HG02610 (cell line): ENCODE data around the gene NPBWR2.
"Not testable (repeated sequence)": the region's sequence is repeated elsewhere in the genome, so short reads cannot be mapped to it uniquely, and the experiment has no call there.

Source experiments
- ATAC-seq: cut with Tn5 transposase; IDR thresholded peaks from one replicate; pipeline ENCODE4 v1.9.1; 2021; ENCODE audit warnings: mild to moderate bottlenecking, moderate library complexity; ENCODE audit not compliant: unreplicated experiment

NPBWR2 gene

GRCh38 chr20:64144144-64144912 lies 37.0 kb upstream of the NPBWR2 start:
- no peak for ATAC-seq

- ATAC-seq: no peak
These were observed 35.8 kb upstream of the NPBWR2 start for GRCh38 chr20:64143018-64143801.

GRCh38 chr20:64142590-64142989 lies 35.2 kb upstream of the NPBWR2 start:
- no peak for ATAC-seq

- no peak for ATAC-seq
These were observed 33.6 kb upstream of the NPBWR2 start for GRCh38 chr20:64140956-64141355.

- ATAC-seq: no peak
These were observed 32.9 kb upstream of the NPBWR2 start for GRCh38 chr20:64140061-64140931.

GRCh38 chr20:64139199-64140060 lies 32.1 kb upstream of the NPBWR2 start:
- ATAC-seq: no peak

GRCh38 chr20:64138276-64138815 lies 31.0 kb upstream of the NPBWR2 start:
- no peak for ATAC-seq

GRCh38 chr20:64137598-64138031 lies 30.2 kb upstream of the NPBWR2 start:
- no peak for ATAC-seq

- no peak for ATAC-seq
These were observed 28.8 kb upstream of the NPBWR2 start for GRCh38 chr20:64136004-64136710.

GRCh38 chr20:64134744-64135143 lies 27.4 kb upstream of the NPBWR2 start:
- not testable (repeated sequence) for ATAC-seq

- ATAC-seq: no peak
These were observed 26.6 kb upstream of the NPBWR2 start for GRCh38 chr20:64133951-64134407.

GRCh38 chr20:64131406-64131805 lies 24.0 kb upstream of the NPBWR2 start:
- no peak for ATAC-seq

GRCh38 chr20:64130876-64131275 lies 23.5 kb upstream of the NPBWR2 start:
- no peak for ATAC-seq

GRCh38 chr20:64130271-64130670 lies 22.9 kb upstream of the NPBWR2 start:
- ATAC-seq: no peak

- no peak for ATAC-seq
These were observed 21.9 kb upstream of the NPBWR2 start for GRCh38 chr20:64129146-64129782.

- ATAC-seq: not testable (repeated sequence)
These were observed 16.2 kb upstream of the NPBWR2 start for GRCh38 chr20:64123517-64123916.

GRCh38 chr20:64122927-64123326 lies 15.6 kb upstream of the NPBWR2 start:
- not testable (repeated sequence) for ATAC-seq

GRCh38 chr20:64121586-64121985 lies 14.2 kb upstream of the NPBWR2 start:
- no peak for ATAC-seq
